Calu3 (cell line): ENCODE results near the gene NALCN. TPM values are rescaled to one million over a fixed set of nuclear protein-coding genes. Genes with fewer than 3 reads are reported as not detected.

Experiments
- BruUV-seq: library from RNA; stranded (reverse); fragments of 400-500 nt; replicated peaks from 2 replicates; lab custom pipeline; 2021; lab: Mats Ljungman, UMichigan
- CTCF ChIA-PET: fragments of 300-600 bp; sonication (Branson Sonifier 250); formaldehyde crosslinking; loops from one replicate; lab custom pipeline; 2022; ENCODE audit warnings: antibody characterized with exemption; lab: Charles Lee
- DNase-seq: peaks from one replicate; pipeline ENCODE4 v3.0.0; 2022
- H3K27ac Mint-ChIP-seq: one replicate; pipeline ENCODE4 v1.8.0; 2022; ENCODE audit warnings: mixed read lengths; ENCODE audit not compliant: unreplicated experiment
- H3K27me3 Mint-ChIP-seq: one replicate; pipeline ENCODE4 v1.8.0; 2022; ENCODE audit warnings: mixed read lengths; ENCODE audit not compliant: unreplicated experiment
- H3K36me3 Mint-ChIP-seq: one replicate; pipeline ENCODE4 v1.8.0; 2022; ENCODE audit warnings: mild to moderate bottlenecking, moderate library complexity, mixed read lengths; ENCODE audit not compliant: insufficient read depth, unreplicated experiment
- H3K4me1 Mint-ChIP-seq: one replicate; pipeline ENCODE4 v1.8.0; 2022; ENCODE audit warnings: mild to moderate bottlenecking, low read depth, mixed read lengths; ENCODE audit not compliant: unreplicated experiment
- H3K4me3 Mint-ChIP-seq: one replicate; pipeline ENCODE4 v1.8.0; 2022; ENCODE audit warnings: mild to moderate bottlenecking, low read depth, moderate library complexity, mixed read lengths; ENCODE audit not compliant: unreplicated experiment
- H3K9me3 Mint-ChIP-seq: one replicate; pipeline ENCODE4 v1.8.0; 2022; ENCODE audit warnings: low read depth, mixed read lengths; ENCODE audit not compliant: unreplicated experiment
- intact Hi-C: fragments of 100-400 bp; cut with micrococcal nuclease; formaldehyde crosslinking; loops from one replicate; pipeline ENCODE4 v1.10.0; 2022; ENCODE audit not compliant: unreplicated experiment
- total RNA-seq: library from RNA; stranded (reverse); gene quantifications from 2 replicates; pipeline ENCODE4 v1.2.3, GENCODE V29; 2022
- TF ChIP-seq, protein P1 (sequence below): fragments of 200-600 bp; IDR thresholded peaks from one replicate; pipeline ENCODE4 v1.8.0; 2022; ENCODE audit warnings: antibody characterized with exemption; ENCODE audit not compliant: unreplicated experiment

Gene NALCN
- total RNA-seq, 1 experiment from 2014 or later, result 2.8 TPM

DNA sequence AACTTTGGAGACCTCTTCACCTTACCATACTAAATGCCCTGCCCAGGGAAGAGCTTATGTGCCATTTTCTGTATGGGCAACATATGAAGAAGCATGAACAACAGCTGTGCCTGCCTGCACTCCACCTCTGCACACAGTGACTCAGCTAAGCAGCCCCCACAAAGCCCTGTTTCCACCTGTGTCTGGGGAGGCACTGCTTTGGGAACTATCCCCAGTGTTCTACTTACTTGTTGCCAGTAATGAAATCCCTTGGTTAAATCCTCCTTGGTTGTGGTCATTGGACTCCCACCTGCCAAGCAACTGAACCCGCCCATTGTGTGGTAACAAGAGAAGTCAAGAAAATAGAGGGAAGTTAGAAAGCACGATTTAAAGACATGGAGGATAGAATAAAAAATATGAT is 84.6 kb downstream of the NALCN start:
- CTCF ChIA-PET, result no interaction called here
- H3K4me1 Mint-ChIP-seq, result no peaks in the 10 kb centered on the region
- no peak overlapping the region for H3K27ac Mint-ChIP-seq
- TF ChIP-seq, protein P1, sequence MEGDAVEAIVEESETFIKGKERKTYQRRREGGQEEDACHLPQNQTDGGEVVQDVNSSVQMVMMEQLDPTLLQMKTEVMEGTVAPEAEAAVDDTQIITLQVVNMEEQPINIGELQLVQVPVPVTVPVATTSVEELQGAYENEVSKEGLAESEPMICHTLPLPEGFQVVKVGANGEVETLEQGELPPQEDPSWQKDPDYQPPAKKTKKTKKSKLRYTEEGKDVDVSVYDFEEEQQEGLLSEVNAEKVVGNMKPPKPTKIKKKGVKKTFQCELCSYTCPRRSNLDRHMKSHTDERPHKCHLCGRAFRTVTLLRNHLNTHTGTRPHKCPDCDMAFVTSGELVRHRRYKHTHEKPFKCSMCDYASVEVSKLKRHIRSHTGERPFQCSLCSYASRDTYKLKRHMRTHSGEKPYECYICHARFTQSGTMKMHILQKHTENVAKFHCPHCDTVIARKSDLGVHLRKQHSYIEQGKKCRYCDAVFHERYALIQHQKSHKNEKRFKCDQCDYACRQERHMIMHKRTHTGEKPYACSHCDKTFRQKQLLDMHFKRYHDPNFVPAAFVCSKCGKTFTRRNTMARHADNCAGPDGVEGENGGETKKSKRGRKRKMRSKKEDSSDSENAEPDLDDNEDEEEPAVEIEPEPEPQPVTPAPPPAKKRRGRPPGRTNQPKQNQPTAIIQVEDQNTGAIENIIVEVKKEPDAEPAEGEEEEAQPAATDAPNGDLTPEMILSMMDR, result no peak
- no peak for DNase-seq
- no peaks in the 10 kb centered on the region for H3K36me3 Mint-ChIP-seq
- BruUV-seq, result no TSS peak
- H3K9me3 Mint-ChIP-seq, result no peaks in the 10 kb centered on the region
- no peaks in the 10 kb centered on the region for H3K27me3 Mint-ChIP-seq
- intact Hi-C loops, result no loop called here
- H3K4me3 Mint-ChIP-seq, result no peak overlapping the region

- Mint-ChIP-seq H3K27me3 (no peaks in the 10 kb centered on the region), H3K9me3 (no peaks in the 10 kb centered on the region), H3K4me1 (no peaks in the 10 kb centered on the region), H3K36me3 (no peaks in the 10 kb centered on the region), H3K4me3 (no peak overlapping the region), H3K27ac (no peak overlapping the region)
- no peak for DNase-seq
- TF ChIP-seq, protein P1, result no peak
- CTCF ChIA-PET, result no interaction called here
- no TSS peak for BruUV-seq
- intact Hi-C loops, result no loop called here
These were observed 88.4 kb downstream of the NALCN start for GRCh38 chr13:101327871-101328270.

DNA sequence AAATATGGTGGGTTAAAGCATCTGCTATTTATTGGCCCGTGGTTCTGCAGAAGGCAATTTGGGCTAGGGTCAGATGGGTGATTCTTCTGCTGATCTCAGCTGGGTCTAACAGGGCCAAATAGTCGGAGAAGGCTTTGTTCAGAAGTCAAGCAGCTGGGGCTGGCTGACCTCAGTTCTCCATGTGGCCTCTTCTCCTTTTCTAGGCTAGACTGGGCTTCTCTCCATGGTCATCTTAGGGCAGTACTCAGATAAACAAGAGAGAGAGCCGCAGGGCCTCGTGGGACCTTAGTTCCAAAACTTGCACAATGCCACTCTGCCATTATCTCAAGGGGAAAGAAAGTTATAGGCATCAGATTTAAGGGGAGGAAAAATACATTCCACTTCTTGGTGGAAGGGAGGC is 89.6 kb downstream of the NALCN start:
- H3K9me3 Mint-ChIP-seq, result no peaks in the 10 kb centered on the region
- H3K4me3 Mint-ChIP-seq, result no peak overlapping the region
- no peak overlapping the region for H3K27ac Mint-ChIP-seq
- no peaks in the 10 kb centered on the region for H3K4me1 Mint-ChIP-seq
- no peak for DNase-seq
- TF ChIP-seq, protein P1, result no peak
- BruUV-seq, result no TSS peak
- no peaks in the 10 kb centered on the region for H3K27me3 Mint-ChIP-seq
- intact Hi-C loops, result no loop called here
- H3K36me3 Mint-ChIP-seq, result no peaks in the 10 kb centered on the region
- CTCF ChIA-PET, result no interaction called here

DNA sequence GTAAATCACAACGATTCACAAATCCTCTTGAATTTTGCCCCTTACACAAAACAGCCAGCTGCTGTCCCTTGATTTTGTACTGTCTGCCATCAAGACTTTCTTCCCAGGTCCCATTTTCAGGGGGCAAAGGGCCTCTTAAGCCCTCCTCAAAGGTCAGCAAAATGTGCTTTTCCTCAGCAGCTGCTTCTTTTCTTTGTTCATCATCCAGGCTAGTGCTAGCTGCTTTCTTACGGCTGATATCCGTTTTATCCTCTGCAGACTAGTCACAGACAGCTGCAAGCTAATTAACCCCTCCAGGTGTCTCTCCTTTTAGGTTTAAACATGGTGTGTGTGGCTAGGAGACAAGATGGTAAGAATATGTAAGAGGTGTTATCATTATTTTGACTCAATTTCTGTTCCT is 90.9 kb downstream of the NALCN start:
- H3K9me3 Mint-ChIP-seq, result no peaks in the 10 kb centered on the region
- no peak for DNase-seq
- no peaks in the 10 kb centered on the region for H3K4me1 Mint-ChIP-seq
- BruUV-seq, result no TSS peak
- no peak overlapping the region for H3K4me3 Mint-ChIP-seq
- CTCF ChIA-PET, result no interaction called here
- TF ChIP-seq, protein P1, result no peak
- H3K36me3 Mint-ChIP-seq, result no peaks in the 10 kb centered on the region
- H3K27ac Mint-ChIP-seq, result no peak overlapping the region
- intact Hi-C loops, result no loop called here
- H3K27me3 Mint-ChIP-seq, result no peaks in the 10 kb centered on the region
